RWPE1 (cell line): ENCODE data around the gene CARF.

ENCODE experiments used
- CTCF ChIA-PET: fragments of 350-600 bp; sonication (Branson Sonifier 250); formaldehyde crosslinking; extraction: SDS; loops from one replicate; lab custom pipeline; 2021; lab: Yijun Ruan, JAX
- POLR2A ChIA-PET: fragments of 400-600 bp; formaldehyde crosslinking; extraction: SDS; loops from one replicate; lab custom pipeline; 2020; ENCODE audit warnings: antibody characterized with exemption; ENCODE audit not compliant: low non-redundant PET; lab: Yijun Ruan, JAX
- DNase-seq: peaks from one replicate; pipeline ENCODE4 v3.0.0; 2012; ENCODE audit warnings: low spot score
- H3K27ac ChIP-seq: fragments of 450-650 bp; 2 replicates; pipeline ENCODE4 v1.5.1; 2017
- CTCF ChIP-seq: fragments of 450-650 bp; conservative IDR thresholded peaks from 2 replicates; pipeline ENCODE4 v1.5.1; 2017; ENCODE audit warnings: low read depth, mild to moderate bottlenecking

CARF gene

GRCh38 chr2:203030991-203031390 lies 118.9 kb downstream of the CARF start:
- ChIA-PET POLR2A (no interaction called here), CTCF (no interaction called here)
- H3K27ac ChIP-seq, result no peak overlapping the region
- TF ChIP-seq CTCF, result no peak
- DNase-seq, result no peak

GRCh38 chr2:203033395-203033794 lies 121.3 kb downstream of the CARF start:
- no peak for TF ChIP-seq CTCF
- POLR2A ChIA-PET, result no interaction called here
- H3K27ac ChIP-seq, result no peak overlapping the region
- CTCF ChIA-PET, result no interaction called here
- no peak for DNase-seq

- ChIA-PET POLR2A (no interaction called here), CTCF (no interaction called here)
- no peak for TF ChIP-seq CTCF
- no peak overlapping the region for H3K27ac ChIP-seq
- no peak for DNase-seq
These were observed 123.9 kb downstream of the CARF start for GRCh38 chr2:203035879-203036470.
